ENCODE measurements around the gene TRAPPC3.
A peak's percentile ranks its signal among the peaks of the same experiment; 100 is the strongest.

Gene TRAPPC3

GRCh38 chr1:36124404-36125128, 24.7 kb downstream of the TRAPPC3 start:
- H3K9ac ChIP-seq (ENCODE audit: low read length), result no peak overlapping the region
- H3K27ac ChIP-seq (ENCODE audit: low read depth, low read length), result no peak overlapping the region
- H3K4me3 ChIP-seq (ENCODE audit: low read depth, low read length), result peak overlapping the region; percentile 39

GRCh38 chr1:36123356-36123755, 25.9 kb downstream of the TRAPPC3 start:
- H3K4me1 ChIP-seq (ENCODE audit: control insufficient read depth, insufficient read depth, low read length), result peaks cover 13% of the 10 kb centered on the region; the same call in 1 of the 2 replicates
- H3K36me3 ChIP-seq (ENCODE audit: control insufficient read depth, insufficient read depth, low read length), result no peaks in the 10 kb centered on the region
- H3K4me3 ChIP-seq (ENCODE audit: low read depth, low read length), result no peak overlapping the region
- peaks cover 46% of the 10 kb centered on the region for H3K27me3 ChIP-seq (ENCODE audit: control insufficient read depth, insufficient read depth, low read length)
- no peak overlapping the region for H3K27ac ChIP-seq (ENCODE audit: low read depth, low read length)
- no peaks in the 10 kb centered on the region for H3K9me3 ChIP-seq (ENCODE audit: control insufficient read depth, insufficient read depth, low read depth, low read length)
- H3K9ac ChIP-seq (ENCODE audit: low read length), result no peak overlapping the region

More at GRCh38 chr1:36124404-36125128, 24.7 kb downstream of the TRAPPC3 start:
- Histone ChIP-seq H3K9me3 (ENCODE audit: control insufficient read depth, insufficient read depth, low read depth, low read length) (no peaks in the 10 kb centered on the region), H3K36me3 (ENCODE audit: control insufficient read depth, insufficient read depth, low read length) (no peaks in the 10 kb centered on the region), H3K27me3 (ENCODE audit: control insufficient read depth, insufficient read depth, low read length) (peaks cover 46% of the 10 kb centered on the region), H3K4me1 (ENCODE audit: control insufficient read depth, insufficient read depth, low read length) (peaks cover 10% of the 10 kb centered on the region; the same call in 1 of the 2 replicates)

GRCh38 chr1:36122062-36123030, 26.9 kb downstream of the TRAPPC3 start:
- Histone ChIP-seq H3K9me3 (ENCODE audit: control insufficient read depth, insufficient read depth, low read depth, low read length) (no peaks in the 10 kb centered on the region), H3K27ac (ENCODE audit: low read depth, low read length) (no peak overlapping the region), H3K9ac (ENCODE audit: low read length) (no peak overlapping the region), H3K36me3 (ENCODE audit: control insufficient read depth, insufficient read depth, low read length) (no peaks in the 10 kb centered on the region), H3K27me3 (ENCODE audit: control insufficient read depth, insufficient read depth, low read length) (peaks cover 46% of the 10 kb centered on the region), H3K4me1 (ENCODE audit: control insufficient read depth, insufficient read depth, low read length) (peaks cover 17% of the 10 kb centered on the region), H3K4me3 (ENCODE audit: low read depth, low read length) (no peak overlapping the region)

- no peak overlapping the region for H3K27ac ChIP-seq (ENCODE audit: low read depth, low read length)
Measured at GRCh38 chr1:36119456-36119855, 29.8 kb downstream of the TRAPPC3 start.

GRCh38 chr1:36118447-36119204, 30.7 kb downstream of the TRAPPC3 start:
- Histone ChIP-seq H3K9ac (ENCODE audit: low read length) (no peak overlapping the region), H3K27ac (ENCODE audit: low read depth, low read length) (no peak overlapping the region), H3K36me3 (ENCODE audit: control insufficient read depth, insufficient read depth, low read length) (no peaks in the 10 kb centered on the region), H3K4me1 (ENCODE audit: control insufficient read depth, insufficient read depth, low read length) (peaks cover 18% of the 10 kb centered on the region), H3K27me3 (ENCODE audit: control insufficient read depth, insufficient read depth, low read length) (peaks cover 18% of the 10 kb centered on the region), H3K4me3 (ENCODE audit: low read depth, low read length) (no peak overlapping the region), H3K9me3 (ENCODE audit: control insufficient read depth, insufficient read depth, low read depth, low read length) (no peaks in the 10 kb centered on the region)

More at GRCh38 chr1:36119456-36119855, 29.8 kb downstream of the TRAPPC3 start:
- Histone ChIP-seq H3K4me1 (ENCODE audit: control insufficient read depth, insufficient read depth, low read length) (peaks cover 18% of the 10 kb centered on the region), H3K27me3 (ENCODE audit: control insufficient read depth, insufficient read depth, low read length) (peaks cover 27% of the 10 kb centered on the region), H3K4me3 (ENCODE audit: low read depth, low read length) (no peak overlapping the region), H3K36me3 (ENCODE audit: control insufficient read depth, insufficient read depth, low read length) (no peaks in the 10 kb centered on the region), H3K9ac (ENCODE audit: low read length) (no peak overlapping the region), H3K9me3 (ENCODE audit: control insufficient read depth, insufficient read depth, low read depth, low read length) (no peaks in the 10 kb centered on the region)

GRCh38 chr1:36116901-36117300, 32.4 kb downstream of the TRAPPC3 start:
- Histone ChIP-seq H3K36me3 (ENCODE audit: control insufficient read depth, insufficient read depth, low read length) (no peaks in the 10 kb centered on the region), H3K27me3 (ENCODE audit: control insufficient read depth, insufficient read depth, low read length) (peaks cover 1% of the 10 kb centered on the region; the same call in 1 of the 2 replicates), H3K27ac (ENCODE audit: low read depth, low read length) (no peak overlapping the region), H3K9me3 (ENCODE audit: control insufficient read depth, insufficient read depth, low read depth, low read length) (no peaks in the 10 kb centered on the region), H3K4me1 (ENCODE audit: control insufficient read depth, insufficient read depth, low read length) (peaks cover 18% of the 10 kb centered on the region), H3K4me3 (ENCODE audit: low read depth, low read length) (no peak overlapping the region), H3K9ac (ENCODE audit: low read length) (no peak overlapping the region)

GRCh38 chr1:36115931-36116330, 33.4 kb downstream of the TRAPPC3 start:
- no peak overlapping the region for H3K9ac ChIP-seq (ENCODE audit: low read length)
- H3K9me3 ChIP-seq (ENCODE audit: control insufficient read depth, insufficient read depth, low read depth, low read length), result no peaks in the 10 kb centered on the region
- no peaks in the 10 kb centered on the region for H3K27me3 ChIP-seq (ENCODE audit: control insufficient read depth, insufficient read depth, low read length)
- H3K4me1 ChIP-seq (ENCODE audit: control insufficient read depth, insufficient read depth, low read length), result peaks cover 18% of the 10 kb centered on the region
- no peaks in the 10 kb centered on the region for H3K36me3 ChIP-seq (ENCODE audit: control insufficient read depth, insufficient read depth, low read length)
- H3K27ac ChIP-seq (ENCODE audit: low read depth, low read length), result no peak overlapping the region
- no peak overlapping the region for H3K4me3 ChIP-seq (ENCODE audit: low read depth, low read length)

GRCh38 chr1:36115200-36115669, 34.1 kb downstream of the TRAPPC3 start:
- Histone ChIP-seq H3K27ac (ENCODE audit: low read depth, low read length) (no peak overlapping the region), H3K4me1 (ENCODE audit: control insufficient read depth, insufficient read depth, low read length) (peaks cover 18% of the 10 kb centered on the region), H3K36me3 (ENCODE audit: control insufficient read depth, insufficient read depth, low read length) (no peaks in the 10 kb centered on the region), H3K9me3 (ENCODE audit: control insufficient read depth, insufficient read depth, low read depth, low read length) (no peaks in the 10 kb centered on the region), H3K9ac (ENCODE audit: low read length) (no peak overlapping the region), H3K4me3 (ENCODE audit: low read depth, low read length) (no peak overlapping the region), H3K27me3 (ENCODE audit: control insufficient read depth, insufficient read depth, low read length) (no peaks in the 10 kb centered on the region)

- H3K4me3 ChIP-seq (ENCODE audit: low read depth, low read length), result no peak overlapping the region
- H3K27ac ChIP-seq (ENCODE audit: low read depth, low read length), result no peak overlapping the region
- no peaks in the 10 kb centered on the region for H3K36me3 ChIP-seq (ENCODE audit: control insufficient read depth, insufficient read depth, low read length)
Measured at GRCh38 chr1:36114371-36114770, 34.9 kb downstream of the TRAPPC3 start.

GRCh38 chr1:36112823-36113222, 36.5 kb downstream of the TRAPPC3 start:
- Histone ChIP-seq H3K27ac (ENCODE audit: low read depth, low read length) (no peak overlapping the region), H3K4me3 (ENCODE audit: low read depth, low read length) (no peak overlapping the region), H3K27me3 (ENCODE audit: control insufficient read depth, insufficient read depth, low read length) (no peaks in the 10 kb centered on the region), H3K4me1 (ENCODE audit: control insufficient read depth, insufficient read depth, low read length) (peaks cover 14% of the 10 kb centered on the region; the same call in 1 of the 2 replicates), H3K9ac (ENCODE audit: low read length) (no peak overlapping the region), H3K36me3 (ENCODE audit: control insufficient read depth, insufficient read depth, low read length) (no peaks in the 10 kb centered on the region), H3K9me3 (ENCODE audit: control insufficient read depth, insufficient read depth, low read depth, low read length) (no peaks in the 10 kb centered on the region)

More at GRCh38 chr1:36114371-36114770, 34.9 kb downstream of the TRAPPC3 start:
- Histone ChIP-seq H3K9ac (ENCODE audit: low read length) (no peak overlapping the region), H3K9me3 (ENCODE audit: control insufficient read depth, insufficient read depth, low read depth, low read length) (no peaks in the 10 kb centered on the region), H3K4me1 (ENCODE audit: control insufficient read depth, insufficient read depth, low read length) (peaks cover 18% of the 10 kb centered on the region), H3K27me3 (ENCODE audit: control insufficient read depth, insufficient read depth, low read length) (no peaks in the 10 kb centered on the region)

All from HUES6 (cell line).